Activated CD8-positive, alpha-beta memory T cell treated with anti-CD3 and anti-CD28 coated beads for 48 hours (primary cell): ENCODE data around the gene TNFAIP8L1.
"Not testable (repeated sequence)": the region's sequence is repeated elsewhere in the genome, so short reads cannot be mapped to it uniquely, and the experiment has no call there.

Source experiments
- DNase-seq, 3 experiments: peaks; one replicate each; pipeline ENCODE4 v3.0.0-alpha.2; 2020; ENCODE audit warnings: low read depth in 2 of 3, low spot score in 2 of 3

TNFAIP8L1 gene

GRCh38 chr19:4675346-4675745 is 36.0 kb downstream of the TNFAIP8L1 start:
- no peak for DNase-seq

GRCh38 chr19:4676955-4677731 is 37.8 kb downstream of the TNFAIP8L1 start:
- DNase-seq = no peak

- no peak for DNase-seq
Measured at GRCh38 chr19:4678881-4679790, 39.8 kb downstream of the TNFAIP8L1 start.

- DNase-seq = not testable (repeated sequence)
Measured at GRCh38 chr19:4680021-4680420, 40.7 kb downstream of the TNFAIP8L1 start.

GRCh38 chr19:4682417-4683200 is 43.3 kb downstream of the TNFAIP8L1 start:
- no peak for DNase-seq

GRCh38 chr19:4684312-4685095 is 45.2 kb downstream of the TNFAIP8L1 start:
- no peak for DNase-seq

- DNase-seq = no peak
Measured at GRCh38 chr19:4686700-4687099, 47.4 kb downstream of the TNFAIP8L1 start.

- no peak for DNase-seq
Measured at GRCh38 chr19:4687396-4687795, 48.1 kb downstream of the TNFAIP8L1 start.

- no peak for DNase-seq
Measured at GRCh38 chr19:4688587-4688986, 49.3 kb downstream of the TNFAIP8L1 start.

GRCh38 chr19:4689403-4689802 is 50.1 kb downstream of the TNFAIP8L1 start:
- DNase-seq = no peak

GRCh38 chr19:4690361-4690760 is 51.0 kb downstream of the TNFAIP8L1 start:
- no peak for DNase-seq

- no peak for DNase-seq
Measured at GRCh38 chr19:4691373-4691772, 52.1 kb downstream of the TNFAIP8L1 start.

- no peak for DNase-seq
Measured at GRCh38 chr19:4692251-4693077, 53.1 kb downstream of the TNFAIP8L1 start.

GRCh38 chr19:4693078-4693350 is 53.7 kb downstream of the TNFAIP8L1 start:
- DNase-seq = no peak

- no peak for DNase-seq
Measured at GRCh38 chr19:4693471-4694121, 54.3 kb downstream of the TNFAIP8L1 start.

GRCh38 chr19:4694211-4694987 is 55.1 kb downstream of the TNFAIP8L1 start:
- no peak for DNase-seq

- DNase-seq = no peak
Measured at GRCh38 chr19:4695224-4695731, 56.0 kb downstream of the TNFAIP8L1 start.

- no peak for DNase-seq
Measured at GRCh38 chr19:4697304-4697703, 58.0 kb downstream of the TNFAIP8L1 start.
